Measurements from ENCODE around the gene EGFR. TPM values are rescaled to one million over a fixed set of nuclear protein-coding genes. Genes with fewer than 3 reads are reported as not detected.

The EGFR gene
- total RNA-seq, 1 donor from 2014 or later, result 10.1 TPM

DNA sequence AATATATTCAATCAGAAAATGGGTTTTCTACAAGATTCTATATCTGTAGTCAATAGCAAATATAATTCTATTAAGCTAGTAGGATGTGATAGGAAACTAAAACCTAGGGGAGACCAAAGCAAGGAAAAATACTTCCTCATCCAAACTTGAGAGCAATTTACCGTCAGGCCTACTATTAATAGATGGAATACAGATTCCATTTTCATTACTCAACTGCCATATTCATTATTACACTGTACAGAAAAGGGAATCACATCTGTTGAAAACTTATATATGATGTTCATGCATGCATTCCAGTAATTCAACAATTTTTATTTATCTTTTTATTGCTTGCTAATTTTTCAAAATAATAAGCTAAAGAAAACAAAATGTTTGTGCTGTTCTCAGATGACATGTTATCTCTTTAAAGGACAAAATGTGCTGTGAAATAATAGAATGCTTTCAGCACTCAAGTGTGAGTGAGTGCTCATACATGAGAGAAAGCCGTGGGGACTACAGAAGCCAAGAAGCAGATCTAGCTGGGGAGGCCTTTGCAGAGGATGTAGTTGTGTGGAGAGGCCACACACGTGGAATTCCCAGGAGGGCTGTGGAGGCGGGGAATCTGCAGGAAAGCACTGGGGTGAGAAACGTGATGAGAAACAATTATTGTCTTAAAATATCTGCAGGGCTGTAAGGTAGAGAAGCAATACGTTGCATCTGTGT, 110.0 kb downstream of the EGFR start:
- intact Hi-C loops (cut with DNase I), result no loop called here
- ATAC-seq (ENCODE audit: poor library complexity), result peak; percentile 66
- DNase-seq, result peak; percentile 82

DNA sequence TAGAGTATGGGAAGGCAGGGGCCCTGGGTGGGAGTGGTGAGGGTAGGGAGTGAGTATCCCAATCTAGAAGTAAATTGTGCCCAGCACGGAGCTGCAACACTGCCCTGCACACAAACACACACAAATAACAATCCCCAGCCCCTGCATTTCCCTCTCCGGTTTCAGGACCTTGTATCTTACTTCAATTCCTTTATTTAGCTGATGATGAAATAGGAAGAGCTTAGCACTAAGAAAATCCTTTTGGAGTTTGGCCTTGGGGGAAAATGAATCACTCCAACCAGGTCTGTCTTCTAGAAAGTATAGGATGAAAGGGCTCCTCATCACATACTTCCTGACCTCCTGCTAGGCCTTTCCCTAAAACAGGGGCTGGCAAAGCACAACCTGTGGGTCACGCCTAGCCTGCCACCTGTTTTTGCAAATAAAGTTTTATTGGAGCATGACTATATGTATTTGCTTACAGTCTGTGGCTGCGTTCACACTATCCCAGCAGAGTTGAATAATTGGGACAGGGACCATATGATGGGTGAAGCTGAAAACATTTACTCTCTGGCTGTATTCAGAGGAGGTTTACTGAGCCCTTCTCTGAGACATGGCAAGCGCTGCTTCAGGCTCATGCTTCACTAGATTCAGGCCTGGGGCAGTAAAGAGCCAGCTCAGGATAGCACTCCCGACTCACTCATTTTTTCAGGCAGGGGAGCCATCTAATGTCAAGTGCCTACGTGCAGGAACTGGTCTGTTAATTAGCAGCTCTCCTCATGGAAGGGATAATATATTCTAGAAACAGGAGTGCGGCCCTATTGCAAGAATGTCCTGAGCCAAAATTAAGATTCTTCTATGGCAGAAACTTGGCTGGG, 111.0 kb downstream of the EGFR start:
- ATAC-seq (ENCODE audit: poor library complexity), result peak; percentile 16
- no peak for DNase-seq
- intact Hi-C loops (cut with DNase I), result loop anchor here (10.0 kb wide), 1 partner anchor 105 kb away; no protein-coding TSS in a partner anchor

DNA sequence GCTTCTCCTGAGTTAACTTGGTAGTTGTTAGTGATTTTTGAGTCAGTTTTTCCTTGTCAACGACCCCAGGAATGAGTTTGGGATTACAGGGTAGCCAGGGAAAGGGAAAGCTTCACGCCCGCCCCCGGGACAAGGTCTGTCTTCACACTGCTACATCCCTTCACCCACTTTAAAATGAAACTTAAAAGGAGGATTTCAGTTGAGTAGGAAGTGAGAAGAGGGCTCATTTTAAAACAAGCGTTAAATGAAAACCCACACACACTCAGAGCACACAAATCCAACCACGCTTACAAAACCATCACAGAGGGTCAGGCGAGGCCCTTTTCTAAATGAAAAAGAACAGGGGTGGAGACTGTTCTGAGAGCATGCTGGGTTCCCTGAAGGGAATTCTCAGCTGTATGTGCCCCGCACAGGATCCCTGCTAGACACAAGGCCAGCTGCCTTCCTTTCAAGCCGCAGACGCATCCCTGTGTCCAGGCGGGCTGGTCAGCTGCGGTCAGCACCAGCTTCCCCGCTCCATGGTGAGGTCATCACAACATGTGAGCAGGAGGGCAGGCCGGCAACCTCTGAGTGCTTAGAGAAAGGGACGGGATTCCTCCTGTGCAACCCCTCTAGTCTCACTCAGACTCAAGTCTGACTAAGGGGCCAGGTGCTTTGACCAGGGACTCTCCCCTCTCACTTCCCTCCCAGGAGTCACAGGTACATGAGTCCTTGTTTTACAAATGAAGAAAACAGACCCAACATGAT, 111.8 kb downstream of the EGFR start:
- ATAC-seq (ENCODE audit: poor library complexity) (peak; percentile 45), DNase-seq (peak; percentile 78)
- intact Hi-C loops (cut with DNase I), result loop anchor here (10.0 kb wide), 1 partner anchor 106 kb away; no protein-coding TSS in a partner anchor

DNA sequence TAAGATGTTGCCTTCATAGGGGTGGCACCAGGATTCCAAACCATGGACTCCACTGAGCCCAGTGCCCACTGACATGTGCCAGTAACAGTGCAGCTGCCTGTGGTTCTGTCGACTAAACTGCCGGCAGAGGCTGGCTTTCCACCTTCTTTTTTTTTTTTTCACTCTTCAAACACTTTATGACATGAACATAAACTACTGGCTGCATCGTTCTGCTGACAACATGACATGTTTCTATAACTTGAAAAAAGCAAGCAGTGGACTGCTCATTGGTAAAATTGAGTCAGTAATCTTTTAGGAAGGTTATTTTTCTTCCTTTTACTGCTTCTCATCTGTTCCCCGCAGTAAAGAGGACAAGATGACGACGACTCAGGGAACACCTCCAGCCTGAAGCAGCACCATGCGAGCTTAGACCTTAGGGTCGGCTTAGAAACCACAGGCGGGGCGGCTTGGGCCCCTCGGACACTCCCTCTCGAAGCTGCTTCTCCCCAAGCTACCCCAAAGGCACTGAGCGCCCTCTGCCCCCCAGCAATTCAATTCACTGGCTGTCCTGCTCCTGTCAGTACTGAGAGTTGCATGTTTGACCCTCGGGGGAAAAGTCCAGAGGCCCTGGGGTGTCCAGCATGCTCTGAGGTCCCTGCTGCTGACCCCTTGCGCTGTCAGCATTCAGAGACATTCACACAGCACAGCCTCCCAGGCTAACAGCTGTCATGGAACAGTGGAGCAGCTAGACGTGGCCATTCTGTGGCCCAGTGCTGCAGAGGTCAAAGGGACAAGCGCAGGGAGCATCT, 112.5 kb downstream of the EGFR start:
- DNase-seq (peak; percentile 45), ATAC-seq (ENCODE audit: poor library complexity) (no peak)
- intact Hi-C loops (cut with DNase I), result loop anchor here (10.0 kb wide), 1 partner anchor 107 kb away; no protein-coding TSS in a partner anchor

DNA sequence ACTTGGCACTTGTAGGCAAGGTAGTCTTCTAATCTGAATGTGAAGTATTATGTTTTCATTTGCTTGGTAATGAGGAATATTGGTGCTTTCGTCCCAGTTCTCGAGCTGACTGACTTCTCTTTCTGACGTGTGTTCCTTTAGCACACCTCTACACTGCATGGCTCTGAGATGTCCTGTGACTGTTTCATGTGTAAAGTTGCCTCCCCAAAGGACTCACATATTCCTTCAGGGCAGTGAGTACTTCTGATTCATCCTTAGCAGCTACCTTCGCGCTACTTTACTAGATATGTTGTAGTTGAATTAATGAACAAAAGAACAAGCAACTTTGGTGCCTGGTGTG, 113.7 kb downstream of the EGFR start:
- DNase-seq (no peak), ATAC-seq (ENCODE audit: poor library complexity) (no peak)
- intact Hi-C loops (cut with DNase I), result loop anchor here (10.0 kb wide), 1 partner anchor 108 kb away; no protein-coding TSS in a partner anchor

DNA sequence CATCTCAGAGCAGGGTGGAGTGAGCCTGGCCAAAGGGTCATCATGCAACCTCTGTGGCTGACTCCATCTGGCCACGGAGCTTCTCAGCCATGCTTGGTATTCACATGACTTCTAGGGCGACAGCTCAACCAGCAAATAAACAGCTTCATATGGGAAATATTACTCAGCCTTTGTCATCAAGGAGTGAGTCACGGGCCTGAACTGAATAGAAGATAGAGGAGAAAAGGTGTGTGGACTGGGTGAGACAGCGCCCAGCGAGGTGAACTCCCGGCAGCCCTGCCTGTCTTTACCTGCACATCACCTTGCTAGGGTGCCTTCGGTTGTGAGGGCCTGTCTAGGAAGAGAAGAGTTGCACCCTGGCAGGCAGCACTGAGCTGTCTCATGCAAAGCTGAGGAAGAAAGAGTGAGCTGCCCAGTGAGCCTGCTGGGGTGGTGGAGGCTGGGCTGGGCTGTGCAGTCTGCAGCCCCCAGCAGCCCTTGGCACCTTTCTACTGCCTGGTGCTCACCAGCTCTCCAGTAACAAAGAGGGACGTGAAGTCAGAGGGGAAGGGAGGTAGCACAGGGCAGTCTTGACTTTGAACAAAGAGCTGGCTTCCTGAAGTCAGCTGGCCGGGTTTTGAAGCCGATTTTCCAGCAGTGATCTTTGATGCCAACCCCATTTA, 114.2 kb downstream of the EGFR start:
- intact Hi-C loops (cut with DNase I), result loop anchor here (10.0 kb wide), 1 partner anchor 108 kb away; no protein-coding TSS in a partner anchor
- DNase-seq, result no peak
- no peak for ATAC-seq (ENCODE audit: poor library complexity)

DNA sequence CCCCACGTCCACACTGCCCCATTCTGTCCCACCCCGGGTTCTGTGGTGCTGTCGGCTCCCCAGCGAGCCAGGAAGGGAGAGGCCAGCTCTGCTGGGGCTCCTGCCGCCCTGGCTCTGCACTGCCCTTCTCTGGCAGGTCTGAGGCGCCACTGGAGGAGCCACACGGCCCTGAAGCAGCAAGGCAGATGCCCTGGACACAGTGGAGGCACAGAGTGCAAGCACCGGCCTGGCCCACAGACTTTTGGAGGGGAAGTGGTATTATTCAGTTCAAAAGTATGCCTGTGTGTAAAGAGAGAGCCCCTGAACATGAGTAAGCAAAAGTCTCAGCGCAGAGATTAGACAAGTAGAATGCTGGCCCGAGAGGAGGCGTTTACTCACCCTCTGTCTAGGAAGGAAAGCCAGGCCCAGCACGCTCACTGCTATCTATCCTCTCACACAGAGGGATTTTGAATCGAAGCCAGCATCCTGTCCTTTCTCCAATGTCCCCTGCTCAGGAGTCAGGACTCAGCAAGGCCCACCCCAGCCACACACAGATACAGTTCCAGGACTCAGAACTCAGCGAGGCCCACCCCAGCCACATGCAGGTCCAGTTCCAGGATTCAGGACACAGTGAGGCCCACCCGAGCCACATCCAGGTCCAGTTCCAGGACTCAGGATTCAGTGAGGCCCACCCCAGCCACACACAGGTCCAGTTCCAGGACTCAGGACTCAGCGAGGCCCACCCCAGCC, 115.0 kb downstream of the EGFR start:
- intact Hi-C loops (cut with DNase I), result loop anchor here (10.0 kb wide), 1 partner anchor 109 kb away; no protein-coding TSS in a partner anchor
- DNase-seq (peak; percentile 71), ATAC-seq (ENCODE audit: poor library complexity) (peak; percentile 61)

DNA sequence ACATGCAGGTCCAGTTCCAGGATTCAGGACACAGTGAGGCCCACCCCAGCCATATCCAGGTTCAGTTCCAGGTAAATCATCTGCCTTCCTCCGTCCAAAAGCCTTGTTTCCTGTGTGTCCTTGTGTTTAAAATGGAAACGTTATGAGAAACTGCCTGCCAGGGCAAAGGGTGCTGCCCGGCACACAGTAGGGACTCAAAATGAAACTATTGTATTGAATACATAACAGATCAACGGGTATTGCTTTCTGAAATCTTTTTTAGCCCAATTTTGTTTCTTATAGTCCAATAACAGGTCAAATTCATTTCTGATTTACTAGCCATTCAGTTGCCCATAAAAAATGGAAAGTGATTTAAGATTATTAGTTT, 115.5 kb downstream of the EGFR start:
- intact Hi-C loops (cut with DNase I), result loop anchor here (10.0 kb wide), 1 partner anchor 110 kb away; no protein-coding TSS in a partner anchor
- DNase-seq (no peak), ATAC-seq (ENCODE audit: poor library complexity) (no peak)

DNA sequence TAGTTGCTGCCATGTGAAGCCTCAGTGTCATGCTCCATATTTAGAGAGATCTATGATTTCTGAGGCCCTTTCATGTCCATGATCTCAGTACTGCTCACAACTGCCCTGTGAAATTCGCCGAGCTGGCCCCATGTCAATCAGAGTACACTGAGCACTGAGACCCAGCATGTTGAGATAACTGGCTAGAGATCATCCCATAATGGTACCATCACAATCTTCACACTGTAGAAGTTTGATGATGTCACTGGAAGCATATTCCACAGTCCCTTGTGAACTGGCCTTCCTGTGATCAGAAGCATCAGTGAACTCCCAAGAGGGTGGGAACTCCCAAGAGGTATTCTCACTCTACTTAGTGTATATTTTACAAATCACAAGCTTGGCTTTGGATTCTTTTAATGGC, 116.0 kb downstream of the EGFR start:
- ATAC-seq (ENCODE audit: poor library complexity) (no peak), DNase-seq (no peak)
- intact Hi-C loops (cut with DNase I), result loop anchor here (10.0 kb wide), 1 partner anchor 110 kb away; no protein-coding TSS in a partner anchor

DNA sequence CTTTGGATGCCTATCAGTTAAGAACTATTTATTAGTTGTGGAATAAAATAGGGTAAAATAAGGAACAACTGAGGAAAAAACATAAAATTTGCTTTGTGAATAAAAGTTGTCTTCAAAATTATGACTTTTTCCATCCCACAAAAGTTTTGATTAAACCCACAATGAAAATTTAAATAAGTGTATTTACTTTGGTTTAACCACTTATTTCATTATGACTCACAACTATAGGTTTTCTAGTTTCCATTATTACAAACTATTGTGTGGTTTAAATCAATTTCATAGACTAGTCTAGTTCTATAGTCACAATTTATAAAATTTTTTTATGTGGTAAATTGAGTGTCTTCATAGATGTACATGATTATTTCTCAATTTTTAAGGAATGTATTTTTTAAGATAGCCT, 116.6 kb downstream of the EGFR start:
- DNase-seq (no peak), ATAC-seq (ENCODE audit: poor library complexity) (no peak)
- intact Hi-C loops (cut with DNase I), result loop anchor here (10.0 kb wide), 1 partner anchor 111 kb away; no protein-coding TSS in a partner anchor

DNA sequence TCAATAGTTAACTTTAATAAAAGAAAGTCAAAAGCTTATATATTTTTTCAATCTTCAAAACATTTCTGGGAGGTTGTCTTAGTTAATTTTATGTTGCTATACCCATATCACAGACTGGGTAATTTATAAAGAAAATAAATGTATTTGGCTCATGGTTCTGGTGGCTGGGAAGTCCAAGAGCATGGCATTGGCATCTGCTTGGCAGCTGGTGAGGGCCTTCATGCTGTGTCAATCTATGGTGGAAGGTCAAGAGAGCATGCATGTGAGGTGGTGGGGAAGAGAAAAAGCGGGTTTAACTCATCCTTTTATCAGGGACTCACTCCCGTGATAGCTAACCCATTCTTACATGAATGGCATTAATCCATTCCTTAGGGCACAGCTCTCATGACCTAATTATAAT, 119.8 kb downstream of the EGFR start:
- intact Hi-C loops (cut with DNase I), result loop anchor here (10.0 kb wide), 1 partner anchor 114 kb away; no protein-coding TSS in a partner anchor
- ATAC-seq (ENCODE audit: poor library complexity) (no peak), DNase-seq (no peak)

DNA sequence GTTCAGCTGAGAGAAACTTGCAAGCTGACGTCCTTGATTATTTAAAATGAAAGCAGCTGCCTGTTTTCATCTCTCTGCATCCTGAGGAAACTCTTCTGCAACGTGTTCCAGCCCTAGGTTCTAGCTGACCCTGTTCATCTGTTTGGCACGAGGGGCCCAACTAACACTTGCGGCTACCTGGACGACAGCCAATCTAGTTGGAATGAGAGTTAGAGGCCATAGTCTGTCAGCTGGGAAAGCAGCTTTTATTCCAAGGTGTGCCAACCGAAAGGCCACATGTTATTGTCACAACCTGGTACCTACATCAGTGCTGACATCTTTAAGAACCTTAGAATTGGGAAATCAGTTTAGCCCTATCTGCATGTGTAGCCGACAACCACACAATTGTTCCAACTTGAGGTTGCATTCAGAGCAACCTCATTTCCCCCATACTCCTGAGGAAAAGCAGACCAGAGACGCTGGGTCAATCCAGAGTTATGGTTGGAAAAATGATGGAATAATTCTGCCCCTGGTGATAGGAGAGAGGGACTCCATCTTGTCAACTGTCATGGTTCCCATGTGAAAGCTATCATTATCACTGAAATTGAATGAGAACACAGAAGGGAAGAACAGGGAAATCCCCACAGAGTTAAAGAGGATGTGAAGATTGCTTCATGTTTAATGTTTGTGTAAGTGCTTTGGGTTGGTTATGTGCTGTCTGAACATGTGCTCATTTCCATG, 121.6 kb downstream of the EGFR start:
- intact Hi-C loops (cut with DNase I), result no loop called here
- ATAC-seq (ENCODE audit: poor library complexity), result peak; percentile 87
- DNase-seq, result peak; percentile 51

DNA sequence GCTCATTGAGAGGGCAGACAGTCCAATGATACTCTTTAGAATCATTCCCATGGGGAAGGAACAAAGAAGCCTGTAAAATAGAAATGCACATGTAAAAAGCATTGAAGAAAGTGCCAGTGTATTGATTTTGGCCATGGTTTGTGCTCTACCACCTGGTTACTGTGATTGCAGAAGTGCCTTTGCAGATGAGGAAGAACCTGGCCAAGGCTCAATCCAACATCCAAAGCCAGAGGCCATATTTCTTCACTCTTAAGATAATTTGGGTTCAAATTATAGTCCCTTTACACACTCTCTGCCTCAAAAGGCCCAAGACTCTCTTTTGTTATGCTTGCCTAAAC, 122.1 kb downstream of the EGFR start:
- no peak for ATAC-seq (ENCODE audit: poor library complexity)
- intact Hi-C loops (cut with DNase I), result no loop called here

DNA sequence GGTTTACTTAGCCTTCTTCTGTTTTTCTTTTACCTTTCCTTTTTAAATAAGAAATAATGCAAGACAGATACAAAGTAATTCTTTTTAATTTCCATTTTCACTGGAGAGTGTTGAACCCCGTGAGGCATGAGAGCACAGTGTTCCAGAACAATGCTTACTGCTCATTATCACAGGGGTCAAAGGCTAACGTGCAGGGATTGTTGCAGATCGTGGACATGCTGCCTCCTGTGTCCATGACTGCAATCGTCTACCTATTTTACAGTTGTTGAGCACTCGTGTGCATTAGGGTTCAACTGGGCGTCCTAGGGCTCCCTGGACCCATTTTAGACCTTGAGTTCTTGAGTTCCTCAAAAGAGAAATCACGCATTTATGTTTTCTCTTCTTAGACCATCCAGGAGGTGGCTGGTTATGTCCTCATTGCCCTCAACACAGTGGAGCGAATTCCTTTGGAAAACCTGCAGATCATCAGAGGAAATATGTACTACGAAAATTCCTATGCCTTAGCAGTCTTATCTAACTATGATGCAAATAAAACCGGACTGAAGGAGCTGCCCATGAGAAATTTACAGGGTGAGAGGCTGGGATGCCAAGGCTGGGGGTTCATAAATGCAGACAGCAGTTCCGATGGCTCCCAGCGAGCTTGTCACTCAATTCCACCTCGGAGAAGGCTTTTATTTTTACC, 124.2 kb downstream of the EGFR start:
- intact Hi-C loops (cut with DNase I), result no loop called here
- no peak for DNase-seq
- ATAC-seq (ENCODE audit: poor library complexity), result no peak

More for the DNA sequence above, 122.1 kb downstream of the EGFR start:
- DNase-seq, result no peak

DNA sequence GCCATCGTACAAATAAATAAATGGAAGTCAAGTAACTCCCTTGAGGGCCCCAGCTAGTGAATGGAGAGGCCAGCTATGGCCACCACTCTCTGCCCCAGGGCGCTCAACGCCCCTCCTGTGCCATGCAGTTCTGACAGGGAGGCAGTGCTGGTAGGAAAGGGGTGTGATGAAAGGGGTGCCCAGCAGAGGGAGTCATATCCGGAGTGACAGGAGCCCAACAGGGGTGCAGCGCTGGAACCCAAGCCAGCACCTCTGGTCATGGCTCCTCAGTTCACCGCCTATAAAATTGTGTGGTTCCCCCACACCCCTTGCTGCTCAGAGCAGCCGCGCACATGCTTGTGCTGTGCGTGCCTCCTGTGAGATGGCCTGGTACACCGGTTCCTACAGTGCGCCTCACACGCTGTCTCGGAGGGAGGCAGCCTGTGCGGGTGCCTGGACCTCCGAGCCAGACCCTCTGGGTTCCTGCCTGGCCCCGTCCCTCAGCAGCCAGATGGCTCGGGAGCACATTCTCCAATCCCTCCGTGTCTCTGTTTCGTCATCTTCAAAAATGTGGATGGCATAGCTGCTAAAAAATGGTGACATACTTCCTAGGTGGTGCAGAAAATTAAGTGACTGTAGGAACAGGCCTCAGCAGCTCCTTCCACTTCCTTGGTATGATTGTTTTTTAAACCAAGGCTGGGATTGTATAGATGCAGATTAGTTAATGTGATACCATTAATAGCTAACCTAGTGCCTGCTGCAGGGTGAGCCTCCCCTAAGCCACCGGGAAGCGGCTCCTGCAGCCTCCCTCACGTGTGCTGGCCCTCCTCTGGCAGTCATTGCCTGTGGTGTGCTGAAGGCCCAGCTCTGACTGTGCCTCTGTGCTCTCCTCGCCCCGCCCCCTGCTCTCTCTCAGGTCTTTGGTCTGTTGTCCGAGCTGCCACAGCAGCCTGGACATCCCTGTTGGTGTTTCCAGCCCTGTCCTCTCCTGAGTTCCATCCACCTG, 125.8 kb downstream of the EGFR start:
- intact Hi-C loops (cut with DNase I), result no loop called here
- no peak for DNase-seq
- no peak for ATAC-seq (ENCODE audit: poor library complexity)
